Measurements from ENCODE around the gene LLGL2.

DNA sequence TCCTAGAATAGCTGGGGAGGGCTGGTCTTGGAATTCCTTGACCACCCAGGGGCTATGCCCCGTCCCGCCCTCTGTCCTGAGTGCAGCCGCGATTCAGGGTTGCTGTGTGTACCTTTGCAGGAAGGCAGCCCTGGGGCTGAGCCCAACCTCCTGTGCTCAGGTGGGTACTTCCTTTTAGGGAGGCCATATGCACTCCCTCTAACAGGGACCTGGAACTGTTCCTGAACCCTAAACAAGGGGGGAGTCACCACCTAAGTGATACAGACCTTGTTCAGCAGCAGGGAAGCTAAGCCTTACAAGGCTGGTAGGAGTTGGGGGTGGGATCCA, 24.6 kb downstream of the LLGL2 start:
- no peak for TF ChIP-seq POLR2A (IDR thresholded peaks at IDR 0.05)
- TF ChIP-seq, protein P1, sequence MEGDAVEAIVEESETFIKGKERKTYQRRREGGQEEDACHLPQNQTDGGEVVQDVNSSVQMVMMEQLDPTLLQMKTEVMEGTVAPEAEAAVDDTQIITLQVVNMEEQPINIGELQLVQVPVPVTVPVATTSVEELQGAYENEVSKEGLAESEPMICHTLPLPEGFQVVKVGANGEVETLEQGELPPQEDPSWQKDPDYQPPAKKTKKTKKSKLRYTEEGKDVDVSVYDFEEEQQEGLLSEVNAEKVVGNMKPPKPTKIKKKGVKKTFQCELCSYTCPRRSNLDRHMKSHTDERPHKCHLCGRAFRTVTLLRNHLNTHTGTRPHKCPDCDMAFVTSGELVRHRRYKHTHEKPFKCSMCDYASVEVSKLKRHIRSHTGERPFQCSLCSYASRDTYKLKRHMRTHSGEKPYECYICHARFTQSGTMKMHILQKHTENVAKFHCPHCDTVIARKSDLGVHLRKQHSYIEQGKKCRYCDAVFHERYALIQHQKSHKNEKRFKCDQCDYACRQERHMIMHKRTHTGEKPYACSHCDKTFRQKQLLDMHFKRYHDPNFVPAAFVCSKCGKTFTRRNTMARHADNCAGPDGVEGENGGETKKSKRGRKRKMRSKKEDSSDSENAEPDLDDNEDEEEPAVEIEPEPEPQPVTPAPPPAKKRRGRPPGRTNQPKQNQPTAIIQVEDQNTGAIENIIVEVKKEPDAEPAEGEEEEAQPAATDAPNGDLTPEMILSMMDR (IDR thresholded peaks at IDR 0.05): no peak

All from esophagus squamous epithelium (tissue), 4 donors.